ENCODE results near the gene SPARCL1.

SPARCL1 gene

GRCh38 chr4:87442889-87443288, 86.3 kb downstream of the SPARCL1 start:
- CTCF ChIA-PET: interaction anchor here (0.5 to 1.1 kb wide), 3 partner anchors 23 to 1442 kb away, joined by 3 to 4 read pairs (median 3); no protein-coding TSS in a partner anchor
- no peak overlapping the region for H3K4me3 ChIP-seq (ENCODE audit: low read depth, low read length)
- H3K27ac ChIP-seq (ENCODE audit: extremely low read depth, low read depth, low read length): no peak overlapping the region
- TF ChIP-seq ZNF664 (tag by site-specific recombination; IDR thresholded peaks at IDR 0.05) (no peak), SCRT2 (tag by site-specific recombination; IDR thresholded peaks at IDR 0.05) (no peak), ZBTB1 (tag by site-specific recombination; IDR thresholded peaks at IDR 0.05) (no peak), ZSCAN23 (tag by site-specific recombination; IDR thresholded peaks at IDR 0.05) (no peak)
- no peaks in the 10 kb centered on the region for H3K4me1 ChIP-seq (ENCODE audit: control insufficient read depth, insufficient read depth, low read length)
- POLR2A ChIA-PET: no interaction called here
- no peaks in the 10 kb centered on the region for H3K9me3 ChIP-seq (ENCODE audit: control insufficient read depth, insufficient read depth, low read depth, low read length)
- peaks cover 0 to 45% of the 10 kb centered on the region in 2 experiments; a peak in 2 of 3 replicates for H3K36me3 ChIP-seq (ENCODE audit: control insufficient read depth in 2 of 2, insufficient read depth in 1 of 2, low read length in 2 of 2)

GRCh38 chr4:87433342-87433741, 95.8 kb downstream of the SPARCL1 start:
- H3K4me3 ChIP-seq (ENCODE audit: low read depth, low read length): no peak overlapping the region
- ChIA-PET CTCF (no interaction called here), POLR2A (no interaction called here)
- peaks cover 0 to 19% of the 10 kb centered on the region in 2 experiments; a peak in 2 of 3 replicates for H3K36me3 ChIP-seq (ENCODE audit: control insufficient read depth in 2 of 2, insufficient read depth in 1 of 2, low read length in 2 of 2)
- TF ChIP-seq ZNF837 (tag by site-specific recombination; IDR thresholded peaks at IDR 0.05) (no peak), ZNF544 (tag by site-specific recombination; IDR thresholded peaks at IDR 0.05) (no peak), ZNF398 (tag by site-specific recombination; IDR thresholded peaks at IDR 0.05) (no peak), ZSCAN18 (tag by site-specific recombination; IDR thresholded peaks at IDR 0.05) (no peak), ZNF10 (tag by site-specific recombination; IDR thresholded peaks at IDR 0.05) (no peak), ZNF362 (tag by site-specific recombination; IDR thresholded peaks at IDR 0.05) (no peak), ZNF777 (tag by site-specific recombination; IDR thresholded peaks at IDR 0.05; ENCODE audit: borderline replicate concordance) (no peak), ZNF645 (tag by site-specific recombination; IDR thresholded peaks at IDR 0.05) (no peak), INSM2 (tag by site-specific recombination; IDR thresholded peaks at IDR 0.05) (no peak), ZNF37A (tag by site-specific recombination; IDR thresholded peaks at IDR 0.05) (no peak)
- no peaks in the 10 kb centered on the region for H3K9me3 ChIP-seq (ENCODE audit: control insufficient read depth, insufficient read depth, low read depth, low read length)
- no peaks in the 10 kb centered on the region; the same call in 1 of the 2 replicates for H3K4me1 ChIP-seq (ENCODE audit: control insufficient read depth, insufficient read depth, low read length)
- H3K27ac ChIP-seq (ENCODE audit: extremely low read depth, low read depth, low read length): no peak overlapping the region

- CTCF ChIA-PET: no interaction called here
- H3K4me1 ChIP-seq (ENCODE audit: control insufficient read depth, insufficient read depth, low read length): no peaks in the 10 kb centered on the region; the same call in 1 of the 2 replicates
- POLR2A ChIA-PET: no interaction called here
- peak; percentile 55 for TF ChIP-seq ZNF549 (tag by site-specific recombination; IDR thresholded peaks at IDR 0.05)
- TF ChIP-seq SCRT1 (tag by site-specific recombination; IDR thresholded peaks at IDR 0.05; ENCODE audit: borderline replicate concordance): no peak
- TF ChIP-seq PRDM2 (tag by site-specific recombination; IDR thresholded peaks at IDR 0.05; ENCODE audit: borderline replicate concordance): no peak
- no peak for TF ChIP-seq ZNF561 (tag by site-specific recombination; IDR thresholded peaks at IDR 0.05; ENCODE audit: borderline replicate concordance)
Observed at GRCh38 chr4:87430038-87430437, 99.1 kb downstream of the SPARCL1 start.

More at GRCh38 chr4:87430038-87430437, 99.1 kb downstream of the SPARCL1 start:
- no peaks in the 10 kb centered on the region for H3K9me3 ChIP-seq (ENCODE audit: control insufficient read depth, insufficient read depth, low read depth, low read length)
- H3K27ac ChIP-seq (ENCODE audit: extremely low read depth, low read depth, low read length): no peak overlapping the region
- no peak overlapping the region for H3K4me3 ChIP-seq (ENCODE audit: low read depth, low read length)
- H3K36me3 ChIP-seq (ENCODE audit: control insufficient read depth in 2 of 2, insufficient read depth in 1 of 2, low read length in 2 of 2): peaks cover 0 to 2% of the 10 kb centered on the region in 2 experiments; a peak in 1 of 3 replicates

Data from HEK293 (cell line).